HUES64 (cell line): ENCODE results near the gene HPCAL4.

Source experiments
- H3K27ac ChIP-seq: 2 replicates; pipeline ENCODE4 v1.7.0; 2013; ENCODE audit warnings: low read depth, low read length, inconsistent platforms
- H3K27me3 ChIP-seq: 2 replicates; pipeline ENCODE4 v1.6.1; 2013; ENCODE audit warnings: mild to moderate bottlenecking, low read length; ENCODE audit not compliant: insufficient read depth
- H3K36me3 ChIP-seq: 2 replicates; pipeline ENCODE4 v1.6.1; 2013; ENCODE audit warnings: mild to moderate bottlenecking, low read length; ENCODE audit not compliant: insufficient read depth
- H3K4me1 ChIP-seq: 2 replicates; pipeline ENCODE4 v1.6.1; 2013; ENCODE audit warnings: mild to moderate bottlenecking, low read length, moderate library complexity; ENCODE audit not compliant: insufficient read depth
- H3K4me3 ChIP-seq: 2 replicates; pipeline ENCODE4 v1.5.1; 2013; ENCODE audit warnings: mild to moderate bottlenecking, low read length, moderate library complexity
- H3K9ac ChIP-seq: 2 replicates; pipeline ENCODE4 v1.6.1; 2013; ENCODE audit warnings: mild to moderate bottlenecking, low read depth, low read length
- H3K9me3 ChIP-seq: 2 replicates; pipeline ENCODE4 v1.6.1; 2013; ENCODE audit warnings: low read depth, low read length; ENCODE audit not compliant: insufficient read depth
- whole genome bisulfite sequencing: fragments of 150-250, 120-280 bp; methylation state at CpG from one replicate; pipeline ENCODE4 v1.1.7; 2013; ENCODE audit warnings: missing lambda C conversion rate; 5-methylcytosine and 5-hydroxymethylcytosine counted together

The HPCAL4 gene

DNA sequence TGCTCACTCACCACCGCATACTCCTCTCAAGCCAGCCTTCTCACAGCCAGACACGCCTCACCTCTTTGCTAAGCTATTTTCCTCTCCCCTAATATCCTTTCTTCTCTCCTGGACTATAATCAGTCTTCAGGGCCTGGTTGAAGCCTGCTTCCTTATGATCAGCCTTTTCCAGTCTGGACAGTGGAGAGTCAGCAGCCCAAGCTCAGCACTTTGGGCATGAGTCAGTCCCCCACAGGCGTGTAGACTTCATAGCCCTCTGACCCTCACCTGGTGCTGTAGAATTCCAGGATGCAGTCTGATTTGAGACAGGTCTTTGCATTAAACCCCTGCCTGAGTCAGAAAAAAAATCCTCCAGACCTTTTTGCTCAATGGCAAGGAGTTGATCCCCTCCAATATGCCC, 2.5 kb downstream of the HPCAL4 start:
- 41% methylated on average over 3 of the region's 3 CpGs for WGBS
- Histone ChIP-seq H3K27me3 (peaks cover 96% of the 10 kb centered on the region), H3K9ac (no peak overlapping the region), H3K9me3 (no peaks in the 10 kb centered on the region), H3K4me1 (no peaks in the 10 kb centered on the region), H3K36me3 (no peaks in the 10 kb centered on the region), H3K4me3 (no peak overlapping the region), H3K27ac (no peak overlapping the region)

- H3K36me3 ChIP-seq: no peaks in the 10 kb centered on the region
- WGBS: 42% methylated on average over 2 of the region's 2 CpGs
- H3K27ac ChIP-seq: no peak overlapping the region
- H3K4me1 ChIP-seq: no peaks in the 10 kb centered on the region
- H3K4me3 ChIP-seq: no peak overlapping the region
- H3K27me3 ChIP-seq: peaks cover 96% of the 10 kb centered on the region
- H3K9me3 ChIP-seq: no peaks in the 10 kb centered on the region
- no peak overlapping the region for H3K9ac ChIP-seq
Observed at GRCh38 chr1:39687243-39687642, 4.0 kb downstream of the HPCAL4 start.

DNA sequence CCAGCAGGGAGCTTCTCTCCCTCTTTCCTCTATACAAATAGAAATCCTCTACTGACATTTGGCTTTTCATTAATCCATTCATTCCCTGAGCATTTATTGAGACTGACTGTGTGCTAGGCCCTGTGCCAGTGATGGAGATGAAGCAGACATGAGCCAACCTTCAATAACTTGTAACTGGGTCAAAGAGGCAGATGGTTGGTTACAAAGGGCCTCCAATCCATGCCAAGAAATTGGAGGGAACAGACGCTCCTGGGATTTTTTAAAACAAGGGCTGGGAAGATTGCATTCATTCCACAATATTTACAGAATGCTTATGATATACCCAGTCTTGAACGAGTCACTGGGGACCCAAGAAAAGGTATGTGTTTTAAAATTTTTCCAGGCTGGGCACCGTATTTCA, 6.2 kb downstream of the HPCAL4 start:
- 72% methylated on average over 3 of the region's 3 CpGs for WGBS
- no peaks in the 10 kb centered on the region for H3K9me3 ChIP-seq
- no peaks in the 10 kb centered on the region for H3K36me3 ChIP-seq
- H3K27me3 ChIP-seq: peaks cover 96% of the 10 kb centered on the region
- no peak overlapping the region for H3K9ac ChIP-seq
- no peak overlapping the region for H3K27ac ChIP-seq
- H3K4me3 ChIP-seq: no peak overlapping the region
- H3K4me1 ChIP-seq: no peaks in the 10 kb centered on the region

DNA sequence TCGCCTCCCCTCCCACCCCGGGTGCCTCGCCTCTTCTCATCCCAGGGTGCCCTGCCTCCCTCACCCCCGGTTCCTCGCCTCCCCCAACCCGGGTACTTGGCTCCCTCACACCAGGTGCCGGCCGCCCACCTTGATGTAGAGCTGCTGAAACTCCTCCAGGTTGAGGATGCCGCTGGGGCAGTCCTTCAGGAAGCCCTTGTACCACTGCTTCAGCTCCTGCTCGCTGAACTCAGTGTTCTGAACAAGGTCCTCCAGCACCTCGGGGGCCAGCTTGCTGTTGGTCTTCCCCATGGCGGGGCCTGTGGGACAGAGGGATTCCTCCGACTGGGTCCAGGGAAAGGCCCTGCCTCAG, 6.9 kb downstream of the HPCAL4 start:
- 73% methylated on average over 13 of the region's 13 CpGs for WGBS
- Histone ChIP-seq H3K36me3 (no peaks in the 10 kb centered on the region), H3K27me3 (peaks cover 96% of the 10 kb centered on the region)

GRCh38 chr1:39683591-39684312, 7.5 kb downstream of the HPCAL4 start:
- Histone ChIP-seq H3K36me3 (no peaks in the 10 kb centered on the region), H3K27me3 (peaks cover 96% of the 10 kb centered on the region), H3K9me3 (no peaks in the 10 kb centered on the region), H3K27ac (no peak overlapping the region), H3K9ac (no peak overlapping the region), H3K4me1 (no peaks in the 10 kb centered on the region), H3K4me3 (0 out of 2 replicates have a peak overlapping the region, but pooled peaks have one; percentile 19)
- 57% methylated on average over 59 of the region's 62 CpGs for WGBS

More for the DNA sequence above, 6.9 kb downstream of the HPCAL4 start:
- H3K27ac ChIP-seq: no peak overlapping the region
- H3K9ac ChIP-seq: no peak overlapping the region
- H3K4me1 ChIP-seq: no peaks in the 10 kb centered on the region
- H3K4me3 ChIP-seq: no peak overlapping the region
- H3K9me3 ChIP-seq: no peaks in the 10 kb centered on the region

GRCh38 chr1:39681999-39682398, 9.2 kb downstream of the HPCAL4 start:
- no peak overlapping the region for H3K4me3 ChIP-seq
- H3K4me1 ChIP-seq: no peaks in the 10 kb centered on the region
- no peak overlapping the region for H3K9ac ChIP-seq
- H3K9me3 ChIP-seq: no peaks in the 10 kb centered on the region
- no peaks in the 10 kb centered on the region for H3K36me3 ChIP-seq
- 43% methylated on average over 1 of the region's 1 CpG for WGBS
- no peak overlapping the region for H3K27ac ChIP-seq
- peaks cover 96% of the 10 kb centered on the region for H3K27me3 ChIP-seq

- Histone ChIP-seq H3K27me3 (peaks cover 96% of the 10 kb centered on the region), H3K4me3 (no peak overlapping the region), H3K9ac (no peak overlapping the region), H3K36me3 (no peaks in the 10 kb centered on the region), H3K27ac (no peak overlapping the region), H3K4me1 (no peaks in the 10 kb centered on the region), H3K9me3 (no peaks in the 10 kb centered on the region)
- WGBS: 79% methylated on average over 3 of the region's 3 CpGs
Observed at GRCh38 chr1:39681294-39681693, 9.9 kb downstream of the HPCAL4 start.

GRCh38 chr1:39680751-39681150, 10.5 kb downstream of the HPCAL4 start:
- WGBS: 83% methylated on average over 4 of the region's 4 CpGs
- Histone ChIP-seq H3K9me3 (no peaks in the 10 kb centered on the region), H3K4me3 (no peak overlapping the region), H3K27me3 (peaks cover 97% of the 10 kb centered on the region), H3K9ac (no peak overlapping the region), H3K27ac (no peak overlapping the region), H3K4me1 (no peaks in the 10 kb centered on the region), H3K36me3 (no peaks in the 10 kb centered on the region)

DNA sequence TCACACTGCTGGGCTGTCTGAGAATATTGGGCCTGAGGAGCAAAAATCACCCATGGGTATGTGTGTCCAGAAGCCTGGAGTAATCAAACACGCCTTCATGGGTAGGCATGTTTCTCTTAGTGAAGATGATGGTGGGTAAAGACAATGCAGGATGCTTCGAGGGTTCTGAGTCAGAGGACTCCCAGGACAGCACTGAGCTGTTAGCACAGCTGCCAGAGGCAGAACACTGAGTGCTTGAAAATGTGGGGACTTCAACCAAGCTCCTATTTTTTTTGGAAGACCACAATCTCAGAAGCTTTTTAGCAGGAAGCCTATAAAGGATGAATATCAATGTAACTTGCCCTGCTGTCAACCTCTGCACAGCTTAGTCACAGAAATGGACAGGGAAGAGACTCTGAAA, 11.4 kb downstream of the HPCAL4 start:
- no peak overlapping the region for H3K9ac ChIP-seq
- no peak overlapping the region for H3K4me3 ChIP-seq
- H3K27me3 ChIP-seq: peaks cover 99% of the 10 kb centered on the region
- H3K4me1 ChIP-seq: no peaks in the 10 kb centered on the region
- no peaks in the 10 kb centered on the region for H3K36me3 ChIP-seq
- H3K9me3 ChIP-seq: no peaks in the 10 kb centered on the region
- 50% methylated on average over 2 of the region's 2 CpGs for WGBS
- no peak overlapping the region for H3K27ac ChIP-seq

DNA sequence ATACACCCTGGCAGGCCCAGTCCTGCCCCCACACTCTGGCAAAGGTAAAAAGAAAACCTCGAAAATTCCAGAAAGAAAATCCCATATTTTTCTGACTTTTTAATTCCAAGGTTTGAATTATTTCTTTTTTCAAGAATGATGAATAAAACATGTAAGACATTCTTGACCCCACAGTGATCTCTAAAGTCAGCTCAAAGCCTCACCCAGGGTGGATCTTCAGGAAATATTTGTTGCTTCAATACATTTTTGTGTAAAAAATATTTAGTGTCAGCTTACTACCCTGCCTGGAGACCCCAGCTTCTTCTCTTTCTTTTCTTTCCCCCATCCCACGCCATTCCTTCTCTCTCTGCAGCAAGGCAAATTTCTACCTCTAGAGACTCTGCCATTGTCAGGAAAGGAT, 12.3 kb downstream of the HPCAL4 start:
- Histone ChIP-seq H3K27ac (no peak overlapping the region), H3K4me3 (no peak overlapping the region), H3K27me3 (peaks cover 99% of the 10 kb centered on the region), H3K4me1 (no peaks in the 10 kb centered on the region), H3K9me3 (no peaks in the 10 kb centered on the region), H3K36me3 (no peaks in the 10 kb centered on the region), H3K9ac (no peak overlapping the region)
- WGBS: 72% methylated on average over 2 of the region's 2 CpGs

GRCh38 chr1:39677645-39678044, 13.6 kb downstream of the HPCAL4 start:
- no peaks in the 10 kb centered on the region for H3K36me3 ChIP-seq
- H3K27me3 ChIP-seq: peaks cover 99% of the 10 kb centered on the region
- no peak overlapping the region for H3K4me3 ChIP-seq
- no peak overlapping the region for H3K27ac ChIP-seq
- no peaks in the 10 kb centered on the region for H3K4me1 ChIP-seq
- WGBS: 70% methylated on average over 4 of the region's 4 CpGs
- no peak overlapping the region for H3K9ac ChIP-seq
- no peaks in the 10 kb centered on the region for H3K9me3 ChIP-seq
